MCF 10A (cell line): ENCODE results near the gene PHACTR1. TPM values are rescaled to one million over a fixed set of nuclear protein-coding genes. Genes with fewer than 3 reads are reported as not detected.
A peak's percentile ranks its signal among the peaks of the same experiment; 100 is the strongest.

Source experiments
- BruUV-seq: library from RNA; stranded (reverse); fragments of 400-500 nt; replicated peaks from 2 replicates; lab custom pipeline; 2021; lab: Mats Ljungman, UMichigan
- CTCF ChIA-PET: fragments of 300-600 bp; sonication (Branson Sonifier 250); formaldehyde crosslinking; extraction: SDS; loops from one replicate; lab custom pipeline; 2021; ENCODE audit warnings: antibody characterized with exemption, inconsistent platforms; lab: Yijun Ruan, JAX
- POLR2A ChIA-PET: fragments of 300-600, 350-650 bp; sonication (Branson Sonifier 250); formaldehyde crosslinking; extraction: SDS; loops from one replicate; lab custom pipeline; 2020; ENCODE audit warnings: antibody characterized with exemption, inconsistent platforms; lab: Yijun Ruan, JAX
- DNase-seq: peaks from one replicate; pipeline ENCODE4 v3.0.0-alpha.2; 2018; ENCODE audit not compliant: unreplicated experiment
- H3K27ac Mint-ChIP-seq: one replicate; pipeline ENCODE4 v1.8.0; 2022; ENCODE audit warnings: mild to moderate bottlenecking, low read depth, mixed read lengths; ENCODE audit not compliant: unreplicated experiment
- H3K27me3 Mint-ChIP-seq: one replicate; pipeline ENCODE4 v1.8.0; 2022; ENCODE audit warnings: mixed read lengths; ENCODE audit not compliant: insufficient read depth, unreplicated experiment
- H3K36me3 Mint-ChIP-seq: one replicate; pipeline ENCODE4 v1.8.0; 2022; ENCODE audit warnings: mild to moderate bottlenecking, moderate library complexity, mixed read lengths; ENCODE audit not compliant: insufficient read depth, unreplicated experiment
- H3K4me1 Mint-ChIP-seq: one replicate; pipeline ENCODE4 v1.8.0; 2022; ENCODE audit warnings: mixed read lengths; ENCODE audit not compliant: insufficient read depth, unreplicated experiment
- H3K4me3 Mint-ChIP-seq: one replicate; pipeline ENCODE4 v1.8.0; 2022; ENCODE audit warnings: mild to moderate bottlenecking, moderate library complexity, mixed read lengths; ENCODE audit not compliant: unreplicated experiment
- H3K9me3 Mint-ChIP-seq: one replicate; pipeline ENCODE4 v1.8.0; 2022; ENCODE audit warnings: mixed read lengths; ENCODE audit not compliant: unreplicated experiment
- CTCF ChIP-seq: fragments of 200-600 bp; IDR thresholded peaks from one replicate; pipeline ENCODE4 v1.8.0; 2022; ENCODE audit warnings: antibody characterized with exemption, mild to moderate bottlenecking; ENCODE audit not compliant: unreplicated experiment
- intact Hi-C: fragments of 100-400 bp; cut with micrococcal nuclease; formaldehyde crosslinking; loops from 2 replicates; pipeline ENCODE4 v1.14.1; 2022
- total RNA-seq: library from RNA; stranded (reverse); gene quantifications from 2 replicates; pipeline ENCODE4 v1.2.3, GENCODE V29; 2022

PHACTR1 gene
- total RNA-seq, 1 experiment from 2014 or later, result not detected

- no TSS peak for BruUV-seq
- H3K4me3 Mint-ChIP-seq, result no peak overlapping the region
- no peaks in the 10 kb centered on the region for H3K9me3 Mint-ChIP-seq
- H3K36me3 Mint-ChIP-seq, result peaks cover 7% of the 10 kb centered on the region
- no peak for TF ChIP-seq CTCF
- intact Hi-C loops, result loop anchor here (2.0 kb wide), 1 partner anchor 207 kb away; no protein-coding TSS in a partner anchor
- POLR2A ChIA-PET, result no interaction called here
- CTCF ChIA-PET, result interaction anchor here (0.6 to 1.0 kb wide), 6 partner anchors 15 to 475 kb away, joined by 3 to 6 read pairs (median 4); no protein-coding TSS in a partner anchor
- H3K4me1 Mint-ChIP-seq, result no peaks in the 10 kb centered on the region
- H3K27me3 Mint-ChIP-seq, result peaks cover 21% of the 10 kb centered on the region
- no peak for DNase-seq
- no peak overlapping the region for H3K27ac Mint-ChIP-seq
Observed at GRCh38 chr6:12845224-12846004, 128.8 kb downstream of the PHACTR1 start.

GRCh38 chr6:12848964-12849808 is 132.6 kb downstream of the PHACTR1 start:
- ChIA-PET CTCF (interaction anchor here (0.6 kb wide), 1 partner anchor 1247 kb away, joined by 3 read pairs; no protein-coding TSS in a partner anchor), POLR2A (no interaction called here)
- no peak for DNase-seq
- peaks cover 10% of the 10 kb centered on the region for H3K27me3 Mint-ChIP-seq
- BruUV-seq, result no TSS peak
- H3K27ac Mint-ChIP-seq, result no peak overlapping the region
- H3K4me3 Mint-ChIP-seq, result no peak overlapping the region
- H3K36me3 Mint-ChIP-seq, result no peaks in the 10 kb centered on the region
- H3K9me3 Mint-ChIP-seq, result no peaks in the 10 kb centered on the region
- intact Hi-C loops, result no loop called here
- TF ChIP-seq CTCF, result no peak
- no peaks in the 10 kb centered on the region for H3K4me1 Mint-ChIP-seq

- TF ChIP-seq CTCF, result no peak
- CTCF ChIA-PET, result no interaction called here
- peaks cover 10% of the 10 kb centered on the region for H3K27me3 Mint-ChIP-seq
- H3K9me3 Mint-ChIP-seq, result no peaks in the 10 kb centered on the region
- no peaks in the 10 kb centered on the region for H3K36me3 Mint-ChIP-seq
- intact Hi-C loops, result no loop called here
- H3K27ac Mint-ChIP-seq, result no peak overlapping the region
- no peak overlapping the region for H3K4me3 Mint-ChIP-seq
- POLR2A ChIA-PET, result no interaction called here
- H3K4me1 Mint-ChIP-seq, result no peaks in the 10 kb centered on the region
- no peak for DNase-seq
- BruUV-seq, result no TSS peak
Observed at GRCh38 chr6:12849809-12850198, 133.2 kb downstream of the PHACTR1 start.

GRCh38 chr6:12851123-12851695 is 134.6 kb downstream of the PHACTR1 start:
- no TSS peak for BruUV-seq

More at GRCh38 chr6:12851123-12851695, 134.6 kb downstream of the PHACTR1 start:
- intact Hi-C loops, result no loop called here
- peaks cover 3% of the 10 kb centered on the region for H3K27me3 Mint-ChIP-seq
- ChIA-PET POLR2A (no interaction called here), CTCF (no interaction called here)
- H3K4me1 Mint-ChIP-seq, result no peaks in the 10 kb centered on the region
- DNase-seq, result peak; percentile 49
- H3K4me3 Mint-ChIP-seq, result no peak overlapping the region
- no peaks in the 10 kb centered on the region for H3K36me3 Mint-ChIP-seq
- TF ChIP-seq CTCF, result no peak
- no peak overlapping the region for H3K27ac Mint-ChIP-seq
- no peaks in the 10 kb centered on the region for H3K9me3 Mint-ChIP-seq
